Naive thymus-derived CD4-positive, alpha-beta T cell (primary cell): Measurements from ENCODE around the gene COL9A3. TPM values are rescaled to one million over a fixed set of nuclear protein-coding genes. Genes with fewer than 3 reads are reported as not detected.

Experiments used
- ATAC-seq: fragments of 150-1000 bp; cut with Tn5 transposase; 2 replicates; pipeline ENCODE4 v1.10.0; 2021; ENCODE audit warnings: mild to moderate bottlenecking, moderate library complexity
- CTCF ChIA-PET: fragments of 350-600 bp; sonication (Branson Sonifier 250); formaldehyde crosslinking; loops from one replicate; lab custom pipeline; 2021; ENCODE audit warnings: antibody characterized with exemption; lab: Charles Lee
- POLR2A ChIA-PET: fragments of 350-600 bp; sonication (Branson Sonifier 250); formaldehyde crosslinking; loops from one replicate; lab custom pipeline; 2021; ENCODE audit warnings: antibody characterized with exemption, inconsistent platforms; lab: Charles Lee
- DNase-seq, 9 donors: peaks; one replicate each; pipeline versions ENCODE4 v3.0.0 to v3.0.0-alpha.2; 2020 to 2022; ENCODE audit warnings: mixed read lengths in 1 of 9
- H3K27ac ChIP-seq: one replicate; pipeline ENCODE4 v1.7.0; 2013; ENCODE audit warnings: mild to moderate bottlenecking, low read depth, low read length, moderate library complexity
- H3K27me3 ChIP-seq, 2 donors: one replicate each; pipeline ENCODE4 v1.7.0; 2013; ENCODE audit warnings: low read length in 2 of 2, mild to moderate bottlenecking in 2 of 2, moderate library complexity in 2 of 2; ENCODE audit not compliant: control insufficient read depth in 2 of 2, insufficient read depth in 2 of 2
- H3K36me3 ChIP-seq, 3 experiments: 1 replicate in 2 of 3; 2 replicates in 1 of 3; pipeline ENCODE4 v1.7.0; 2013; ENCODE audit warnings: low read length in 3 of 3, mild to moderate bottlenecking in 3 of 3, moderate library complexity in 1 of 3; ENCODE audit not compliant: insufficient read depth in 3 of 3, control insufficient read depth in 2 of 3
- H3K4me1 ChIP-seq, 2 donors: one replicate each; pipeline ENCODE4 v1.7.0; 2013; ENCODE audit warnings: low read length in 2 of 2, mild to moderate bottlenecking in 2 of 2, moderate library complexity in 1 of 2; ENCODE audit not compliant: control insufficient read depth in 2 of 2, insufficient read depth in 2 of 2
- H3K4me3 ChIP-seq: 2 replicates; pipeline ENCODE4 v1.7.0; 2013; ENCODE audit warnings: mild to moderate bottlenecking, low read length
- H3K9me3 ChIP-seq, 3 experiments: 1 replicate in 2 of 3; 2 replicates in 1 of 3; pipeline ENCODE4 v1.7.0; 2013; ENCODE audit warnings: low read length in 3 of 3; ENCODE audit not compliant: control insufficient read depth in 2 of 3
- H3K27ac Mint-ChIP-seq, 9 donors: one replicate each; pipeline ENCODE4 v1.8.0; 2020 to 2022; ENCODE audit warnings: mixed read lengths in 9 of 9, mild to moderate bottlenecking in 8 of 9, moderate library complexity in 5 of 9, inconsistent platforms in 2 of 9
- H3K27me3 Mint-ChIP-seq, 5 donors: one replicate each; pipeline ENCODE4 v1.8.0; 2021 to 2022; ENCODE audit warnings: mixed read lengths in 5 of 5, mild to moderate bottlenecking in 1 of 5
- H3K36me3 Mint-ChIP-seq, 5 donors: one replicate each; pipeline ENCODE4 v1.8.0; 2020 to 2022; ENCODE audit warnings: mixed read lengths in 5 of 5, mild to moderate bottlenecking in 3 of 5, inconsistent platforms in 1 of 5
- H3K4me1 Mint-ChIP-seq, 7 donors: one replicate each; pipeline ENCODE4 v1.8.0; 2020 to 2022; ENCODE audit warnings: mixed read lengths in 7 of 7, mild to moderate bottlenecking in 3 of 7, inconsistent platforms in 1 of 7
- H3K4me3 Mint-ChIP-seq, 10 donors: one replicate each; pipeline ENCODE4 v1.8.0; 2020 to 2022; ENCODE audit warnings: mild to moderate bottlenecking in 10 of 10, mixed read lengths in 10 of 10, moderate library complexity in 6 of 10, inconsistent platforms in 2 of 10
- H3K9me3 Mint-ChIP-seq, 11 donors: one replicate each; pipeline ENCODE4 v1.8.0; 2020 to 2022; ENCODE audit warnings: mixed read lengths in 11 of 11, mild to moderate bottlenecking in 4 of 11, inconsistent platforms in 1 of 11, moderate library complexity in 1 of 11
- intact Hi-C, 2 donors: fragments of 100-400 bp; cut with micrococcal nuclease; formaldehyde crosslinking; loops; one replicate each; pipeline ENCODE4 v1.15.1; 2023
- polyA plus RNA-seq, 2 donors: library from polyadenylated mRNA; unstranded; fragments of 300-500 nt; fragmentation: Illumina TruSeq; gene quantifications; one replicate each; pipeline ENCODE4 v1.2.3, GENCODE V29; 2021
- total RNA-seq, 6 experiments: library from RNA in 5 of 6; stranded (reverse) in 5 of 6; gene quantifications; 1 replicate in 5 of 6; 2 replicates in 1 of 6; pipeline ENCODE4 v1.2.3 and lab custom pipeline; 2021 to 2026

COL9A3 gene
- total and polyA plus RNA-seq, 7 experiments from 2014 or later = 0.32 to 0.59 TPM; not detected in 5

DNA sequence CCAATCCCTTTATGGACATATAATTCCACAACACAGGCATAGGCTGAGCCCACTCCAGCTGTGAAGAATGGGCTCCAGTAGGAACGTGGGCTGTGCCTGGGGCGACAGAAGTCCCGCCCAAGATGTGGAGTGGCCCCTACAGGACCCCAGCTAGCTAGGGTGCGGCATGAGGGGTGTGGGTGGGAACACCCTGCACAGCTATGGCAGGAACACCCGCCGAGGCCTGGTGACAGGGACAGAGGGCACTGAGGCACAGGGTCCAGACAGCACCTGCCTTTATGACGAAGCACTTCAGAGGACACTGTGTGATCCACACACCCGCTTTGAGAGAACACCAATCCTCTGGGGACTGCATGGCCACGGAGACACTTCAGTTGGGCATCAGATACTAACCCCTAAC is 73.0 kb downstream of the COL9A3 start:
- intact Hi-C loops = loop anchor here in 1 of 2 donors (2.0 to 5.0 kb wide), 2 partner anchors 27 to 37 kb away; partner anchors contain the start of gene DIDO1
- H3K27ac Mint-ChIP-seq = peak overlapping the region in 7 of 9 donors; percentile 18 to 97 (median 88)
- H3K36me3 Mint-ChIP-seq = peaks cover 0 to 53% (median 23%) of the 10 kb centered on the region in 5 donors
- H3K27me3 ChIP-seq = no peaks in the 10 kb centered on the region
- no peaks in the 10 kb centered on the region for H3K27me3 Mint-ChIP-seq
- peak overlapping the region in 2 of 10 donors; percentile 8 to 66 for H3K4me3 Mint-ChIP-seq
- peak overlapping the region; percentile 68 for H3K27ac ChIP-seq
- POLR2A ChIA-PET = interaction anchor here (0.7 to 2.1 kb wide), 4 partner anchors 10 to 48 kb away, joined by 3 to 7 read pairs (median 4); partner anchors contain the start of genes GID8 and TCFL5
- H3K36me3 ChIP-seq = peaks cover 46 to 88% (median 53%) of the 10 kb centered on the region in 3 experiments
- CTCF ChIA-PET = interaction anchor here (0.5 to 1.4 kb wide), 4 partner anchors 10 to 32 kb away, joined by 3 to 7 read pairs (median 4); no protein-coding TSS in a partner anchor
- peaks cover 0 to 32% of the 10 kb centered on the region in 2 donors for H3K4me1 ChIP-seq
- DNase-seq = no peak
- H3K4me3 ChIP-seq = no peak overlapping the region
- H3K9me3 ChIP-seq = no peaks in the 10 kb centered on the region
- no peak for ATAC-seq
- H3K4me1 Mint-ChIP-seq = peaks cover 12 to 56% (median 48%) of the 10 kb centered on the region in 7 donors
- no peaks in the 10 kb centered on the region for H3K9me3 Mint-ChIP-seq

DNA sequence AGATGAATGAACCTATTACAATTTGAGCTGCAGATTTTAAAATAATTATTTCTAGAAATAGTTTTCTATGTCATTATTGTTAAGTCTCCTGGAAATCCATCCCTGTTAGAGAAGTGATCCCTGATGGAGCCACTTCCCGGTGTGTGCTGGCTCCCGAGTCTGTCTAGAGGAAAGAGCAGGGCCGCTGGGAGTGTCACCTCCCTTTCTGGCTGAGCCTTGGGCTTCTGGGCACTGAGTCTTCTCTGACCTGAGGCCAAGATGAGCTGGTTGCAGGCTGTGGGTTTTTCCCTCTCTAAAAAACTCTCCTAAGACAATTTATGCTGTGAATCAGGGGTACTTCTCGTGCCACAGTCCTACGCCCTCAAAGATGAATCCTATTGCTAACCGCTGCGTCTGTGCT is 73.6 kb downstream of the COL9A3 start:
- H3K9me3 Mint-ChIP-seq = no peaks in the 10 kb centered on the region
- Histone ChIP-seq H3K27ac (peak overlapping the region; percentile 68), H3K36me3 (peaks cover 46 to 92% (median 53%) of the 10 kb centered on the region in 3 experiments), H3K9me3 (no peaks in the 10 kb centered on the region), H3K27me3 (no peaks in the 10 kb centered on the region), H3K4me1 (peaks cover 0 to 32% of the 10 kb centered on the region in 2 donors), H3K4me3 (peak overlapping the region; percentile 21)
- no peak for ATAC-seq
- intact Hi-C loops = loop anchor here in 1 of 2 donors (2.0 to 5.0 kb wide), 2 partner anchors 28 to 37 kb away; partner anchors contain the start of gene DIDO1
- H3K36me3 Mint-ChIP-seq = peaks cover 0 to 59% (median 29%) of the 10 kb centered on the region in 5 donors
- no peaks in the 10 kb centered on the region for H3K27me3 Mint-ChIP-seq
- ChIA-PET POLR2A (interaction anchor here (0.6 to 2.1 kb wide), 5 partner anchors 10 to 48 kb away, joined by 3 to 7 read pairs (median 5); partner anchors contain the start of genes GID8 and TCFL5), CTCF (interaction anchor here (0.8 to 1.4 kb wide), 4 partner anchors 9 to 119 kb away, joined by 3 to 7 read pairs (median 4); no protein-coding TSS in a partner anchor)
- peak overlapping the region; percentile 80 to 97 (median 92) for H3K27ac Mint-ChIP-seq
- no peak for DNase-seq
- H3K4me3 Mint-ChIP-seq = peak overlapping the region in 8 of 10 donors; percentile 12 to 75 (median 65)
- H3K4me1 Mint-ChIP-seq = peaks cover 14 to 56% (median 48%) of the 10 kb centered on the region in 7 donors

Other genes starting within 250 kb of the COL9A3 start
- 10 to 100 TPM in 1 of 5 experiments, 1 to 10 TPM in 2, under 1 TPM in 2; 0.81 to 45.5 (median 1.4) TPM for gene SLCO4A1, start 174.5 kb upstream of the COL9A3 start, total RNA-seq
- under 1 TPM; 0.36 to 0.39 TPM for gene SLCO4A1, start 174.5 kb upstream of the COL9A3 start, polyA plus RNA-seq
- gene NTSR1, start 108.2 kb upstream of the COL9A3 start, total RNA-seq = under 1 TPM in 4 of 5 experiments, not detected in 1; 0.11 to 0.78 (median 0.14) TPM
- not detected for gene NTSR1, start 108.2 kb upstream of the COL9A3 start, polyA plus RNA-seq
- 10 to 100 TPM in 3 of 5 experiments, 1 to 10 TPM in 2; 9.4 to 15.4 (median 12.2) TPM for gene MRGBP, start 20.6 kb upstream of the COL9A3 start, total RNA-seq
- gene MRGBP, start 20.6 kb upstream of the COL9A3 start, polyA plus RNA-seq = 10 to 100 TPM in 1 of 2 donors, 1 to 10 TPM in 1; 8.1 to 12.6 TPM
- gene OGFR, start 12.2 kb upstream of the COL9A3 start, total RNA-seq = 10 to 100 TPM; 52.3 to 82.7 (median 70.5) TPM
- gene OGFR, start 12.2 kb upstream of the COL9A3 start, polyA plus RNA-seq = 10 to 100 TPM; 34.5 to 69.6 TPM
- 10 to 100 TPM in 2 of 5 experiments, 1 to 10 TPM in 3; 3.7 to 10.8 (median 7.5) TPM for gene TCFL5, start 44.8 kb downstream of the COL9A3 start, total RNA-seq
- 1 to 10 TPM in 1 of 2 donors, under 1 TPM in 1; 0.91 to 1.9 TPM for gene TCFL5, start 44.8 kb downstream of the COL9A3 start, polyA plus RNA-seq
- gene DIDO1, start 109.5 kb downstream of the COL9A3 start, total RNA-seq = 100 to 1,000 TPM in 2 of 5 experiments, 10 to 100 TPM in 3; 66.1 to 139 (median 77.4) TPM
- gene DIDO1, start 109.5 kb downstream of the COL9A3 start, polyA plus RNA-seq = 10 to 100 TPM; 36.6 to 58.4 TPM
- gene GID8, start 121.1 kb downstream of the COL9A3 start, total RNA-seq = 10 to 100 TPM; 32.1 to 48.0 (median 40.7) TPM
- 10 to 100 TPM; 19.6 to 22.9 TPM for gene GID8, start 121.1 kb downstream of the COL9A3 start, polyA plus RNA-seq
- 10 to 100 TPM in 1 of 5 experiments, 1 to 10 TPM in 4; 3.4 to 12.6 (median 5.6) TPM for gene SLC17A9, start 135.7 kb downstream of the COL9A3 start, total RNA-seq
- under 1 TPM; 0.44 to 0.63 TPM for gene SLC17A9, start 135.7 kb downstream of the COL9A3 start, polyA plus RNA-seq
- gene BHLHE23, start 189.9 kb downstream of the COL9A3 start, total RNA-seq = not detected
- gene BHLHE23, start 189.9 kb downstream of the COL9A3 start, polyA plus RNA-seq = not detected